Measurements from ENCODE around the gene MEIOC. TPM values are rescaled to one million over a fixed set of nuclear protein-coding genes. Genes with fewer than 3 reads are reported as not detected.

Gene MEIOC
- total RNA-seq, 1 experiment from 2014 or later, result 3.0 TPM

GRCh38 chr17:44646280-44646679 lies 10.0 kb upstream of the MEIOC start:
- Histone ChIP-seq H3K23me2 (ENCODE audit: insufficient read length, low read depth, low read length, poor library complexity, severe bottlenecking) (no peaks in the 10 kb centered on the region), H2BK120ac (ENCODE audit: low read depth, low read length, poor library complexity, severe bottlenecking) (no peak overlapping the region)
- no peaks in the 10 kb centered on the region for H3K4me1 Mint-ChIP-seq

More at GRCh38 chr17:44646280-44646679, 10.0 kb upstream of the MEIOC start:
- no peak overlapping the region for H3K23ac ChIP-seq (ENCODE audit: insufficient read length, low read depth, low read length)
- H3K4ac ChIP-seq (ENCODE audit: low read depth, low read length), result no peak overlapping the region
- no peak overlapping the region for H2BK15ac ChIP-seq (ENCODE audit: low read depth, low read length)
- Mint-ChIP-seq H3K9me3 (no peaks in the 10 kb centered on the region), H3K27ac (no peak overlapping the region), H3K4me3 (no peak overlapping the region), H3K36me3 (ENCODE audit: insufficient read depth in 1 of 3, low read depth in 3 of 3) (no peaks in the 10 kb centered on the region), H3K27me3 (ENCODE audit: low read depth) (peaks cover 39% of the 10 kb centered on the region)
- no peaks in the 10 kb centered on the region for H3K4me1 ChIP-seq (ENCODE audit: insufficient read depth, low read length)
- no peak overlapping the region for H3K9ac ChIP-seq (ENCODE audit: extremely low read depth, insufficient read length, low read length)
- H2BK12ac ChIP-seq (ENCODE audit: insufficient read length, low read depth, low read length), result no peak overlapping the region
- no peak overlapping the region for H4K5ac ChIP-seq (ENCODE audit: insufficient read length, low read depth, low read length)
- no peak overlapping the region for H3K4me2 ChIP-seq (ENCODE audit: insufficient read depth, insufficient read length, low read length)
- TF ChIP-seq, protein P1, sequence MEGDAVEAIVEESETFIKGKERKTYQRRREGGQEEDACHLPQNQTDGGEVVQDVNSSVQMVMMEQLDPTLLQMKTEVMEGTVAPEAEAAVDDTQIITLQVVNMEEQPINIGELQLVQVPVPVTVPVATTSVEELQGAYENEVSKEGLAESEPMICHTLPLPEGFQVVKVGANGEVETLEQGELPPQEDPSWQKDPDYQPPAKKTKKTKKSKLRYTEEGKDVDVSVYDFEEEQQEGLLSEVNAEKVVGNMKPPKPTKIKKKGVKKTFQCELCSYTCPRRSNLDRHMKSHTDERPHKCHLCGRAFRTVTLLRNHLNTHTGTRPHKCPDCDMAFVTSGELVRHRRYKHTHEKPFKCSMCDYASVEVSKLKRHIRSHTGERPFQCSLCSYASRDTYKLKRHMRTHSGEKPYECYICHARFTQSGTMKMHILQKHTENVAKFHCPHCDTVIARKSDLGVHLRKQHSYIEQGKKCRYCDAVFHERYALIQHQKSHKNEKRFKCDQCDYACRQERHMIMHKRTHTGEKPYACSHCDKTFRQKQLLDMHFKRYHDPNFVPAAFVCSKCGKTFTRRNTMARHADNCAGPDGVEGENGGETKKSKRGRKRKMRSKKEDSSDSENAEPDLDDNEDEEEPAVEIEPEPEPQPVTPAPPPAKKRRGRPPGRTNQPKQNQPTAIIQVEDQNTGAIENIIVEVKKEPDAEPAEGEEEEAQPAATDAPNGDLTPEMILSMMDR (conservative IDR thresholded peaks at IDR 0.05), result no peak
- H3K14ac ChIP-seq (ENCODE audit: insufficient read depth, low read length), result no peak overlapping the region
- WGBS (ENCODE audit: extremely low coverage, insufficient read length, low lambda C conversion rate), result no CpG with 5 or more reads among the region's 4 CpGs
- H3K9me3 ChIP-seq (ENCODE audit: control insufficient read depth, low read depth, low read length), result no peaks in the 10 kb centered on the region
- no peaks in the 10 kb centered on the region for H3K79me2 ChIP-seq (ENCODE audit: insufficient read depth, low read length)
- no peak overlapping the region for H3K18ac ChIP-seq (ENCODE audit: insufficient read length, low read depth, low read length)
- H4K91ac ChIP-seq (ENCODE audit: insufficient read length, low read depth, low read length), result no peak overlapping the region
- H2AK5ac ChIP-seq (ENCODE audit: insufficient read length, low read length), result no peak overlapping the region
- H3K27me3 ChIP-seq (ENCODE audit: insufficient read depth, low read length), result no peaks in the 10 kb centered on the region
- H3K27ac ChIP-seq (ENCODE audit: insufficient read length, low read depth, low read length), result no peak overlapping the region
- H4K20me1 ChIP-seq (ENCODE audit: control insufficient read depth, insufficient read depth, insufficient read length), result no peaks in the 10 kb centered on the region
- no peak overlapping the region for H3K56ac ChIP-seq (ENCODE audit: insufficient read length, low read depth, low read length)
- H2AFZ ChIP-seq (ENCODE audit: low read length), result no peak overlapping the region
- H2BK20ac ChIP-seq (ENCODE audit: low read depth, low read length, poor library complexity, severe bottlenecking), result no peak overlapping the region
- no peak overlapping the region for H3T11ph ChIP-seq (ENCODE audit: low read length)
- DNase-seq, result no peak
- H4K8ac ChIP-seq (replicated peaks; ENCODE audit: insufficient read length, low read depth, low read length), result no peak overlapping the region
- no peak overlapping the region for H2BK5ac ChIP-seq (ENCODE audit: insufficient read length, low read length)
- H3K79me1 ChIP-seq (ENCODE audit: insufficient read depth, low read depth, low read length, poor library complexity, severe bottlenecking), result no peaks in the 10 kb centered on the region

Measured in H9 (cell line).